Measurements from ENCODE around the gene TASOR2. TPM values are rescaled to one million over a fixed set of nuclear protein-coding genes. Genes with fewer than 3 reads are reported as not detected.

Gene TASOR2
- polyA plus RNA-seq, 1 experiment: 54.1 TPM

DNA sequence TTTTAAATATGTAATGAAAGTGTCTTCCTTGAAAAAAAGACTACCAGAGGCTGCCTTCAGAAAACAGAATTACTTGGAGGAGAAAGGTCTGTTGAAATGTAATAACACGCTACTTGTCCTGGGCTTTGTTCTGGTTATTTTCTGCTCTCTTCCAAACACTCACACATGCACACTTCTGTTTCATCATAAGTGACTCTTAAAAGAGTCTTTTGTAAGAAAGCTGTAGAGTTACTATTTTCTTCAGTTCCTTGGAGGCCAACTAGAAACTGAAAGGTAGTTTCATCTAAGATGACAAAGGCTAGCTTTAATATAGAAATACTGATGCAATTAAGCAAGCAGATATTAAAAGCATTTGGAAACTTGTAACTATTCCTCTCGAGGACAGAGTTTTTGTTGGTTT is 39.1 kb downstream of the TASOR2 start:
- H3K4me3 ChIP-seq (ENCODE audit: low read depth, low read length): no peak overlapping the region
- ChIA-PET POLR2A (no interaction called here), CTCF (no interaction called here)
- H3K27ac ChIP-seq (ENCODE audit: low read depth, low read length): no peak overlapping the region
- no peaks in the 10 kb centered on the region for H3K27me3 ChIP-seq (ENCODE audit: control insufficient read depth, insufficient read depth, low read length)
- no peaks in the 10 kb centered on the region for H3K9me3 ChIP-seq (ENCODE audit: control insufficient read depth, insufficient read depth, low read length)
- DNase-seq (ENCODE audit: low read depth, low spot score): no peak
- TF ChIP-seq, protein P1, sequence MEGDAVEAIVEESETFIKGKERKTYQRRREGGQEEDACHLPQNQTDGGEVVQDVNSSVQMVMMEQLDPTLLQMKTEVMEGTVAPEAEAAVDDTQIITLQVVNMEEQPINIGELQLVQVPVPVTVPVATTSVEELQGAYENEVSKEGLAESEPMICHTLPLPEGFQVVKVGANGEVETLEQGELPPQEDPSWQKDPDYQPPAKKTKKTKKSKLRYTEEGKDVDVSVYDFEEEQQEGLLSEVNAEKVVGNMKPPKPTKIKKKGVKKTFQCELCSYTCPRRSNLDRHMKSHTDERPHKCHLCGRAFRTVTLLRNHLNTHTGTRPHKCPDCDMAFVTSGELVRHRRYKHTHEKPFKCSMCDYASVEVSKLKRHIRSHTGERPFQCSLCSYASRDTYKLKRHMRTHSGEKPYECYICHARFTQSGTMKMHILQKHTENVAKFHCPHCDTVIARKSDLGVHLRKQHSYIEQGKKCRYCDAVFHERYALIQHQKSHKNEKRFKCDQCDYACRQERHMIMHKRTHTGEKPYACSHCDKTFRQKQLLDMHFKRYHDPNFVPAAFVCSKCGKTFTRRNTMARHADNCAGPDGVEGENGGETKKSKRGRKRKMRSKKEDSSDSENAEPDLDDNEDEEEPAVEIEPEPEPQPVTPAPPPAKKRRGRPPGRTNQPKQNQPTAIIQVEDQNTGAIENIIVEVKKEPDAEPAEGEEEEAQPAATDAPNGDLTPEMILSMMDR (IDR thresholded peaks at IDR 0.05; ENCODE audit: low read depth, low read length): no peak

DNA sequence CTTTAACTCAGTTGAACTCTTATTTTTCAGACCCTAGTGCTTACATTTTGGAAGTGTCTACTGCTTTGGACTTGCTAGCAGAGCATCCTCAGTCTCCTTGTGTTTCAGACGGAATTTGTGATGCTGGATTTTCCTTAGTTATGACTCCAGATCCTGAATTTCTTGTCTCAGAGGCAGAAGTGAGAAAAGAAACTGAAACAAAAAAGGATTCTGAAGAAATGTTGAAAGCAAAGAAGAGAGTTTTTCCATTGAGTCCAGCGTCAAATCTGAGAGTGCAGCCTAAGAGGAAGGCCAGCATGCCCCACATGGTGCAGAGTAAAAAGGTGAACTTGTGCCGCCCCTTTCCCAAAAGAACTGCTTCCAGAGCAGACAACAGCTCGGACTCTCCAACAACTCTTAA is 46.1 kb downstream of the TASOR2 start:
- TF ChIP-seq, protein P1 (IDR thresholded peaks at IDR 0.05; ENCODE audit: low read depth, low read length): no peak
- Histone ChIP-seq H3K4me3 (ENCODE audit: low read depth, low read length) (no peak overlapping the region), H3K27ac (ENCODE audit: low read depth, low read length) (no peak overlapping the region), H3K27me3 (ENCODE audit: control insufficient read depth, insufficient read depth, low read length) (no peaks in the 10 kb centered on the region), H3K9me3 (ENCODE audit: control insufficient read depth, insufficient read depth, low read length) (no peaks in the 10 kb centered on the region)
- no peak for DNase-seq (ENCODE audit: low read depth, low spot score)
- POLR2A ChIA-PET: no interaction called here
- CTCF ChIA-PET: no interaction called here

GRCh38 chr10:5731559-5731958 is 46.9 kb downstream of the TASOR2 start:
- no peak for DNase-seq (ENCODE audit: low read depth, low spot score)
- TF ChIP-seq, protein P1 (IDR thresholded peaks at IDR 0.05; ENCODE audit: low read depth, low read length): no peak
- no peaks in the 10 kb centered on the region for H3K27me3 ChIP-seq (ENCODE audit: control insufficient read depth, insufficient read depth, low read length)
- no peaks in the 10 kb centered on the region for H3K9me3 ChIP-seq (ENCODE audit: control insufficient read depth, insufficient read depth, low read length)
- no peak overlapping the region for H3K4me3 ChIP-seq (ENCODE audit: low read depth, low read length)
- POLR2A ChIA-PET: no interaction called here
- H3K27ac ChIP-seq (ENCODE audit: low read depth, low read length): no peak overlapping the region
- CTCF ChIA-PET: no interaction called here

- Histone ChIP-seq H3K27me3 (ENCODE audit: control insufficient read depth, insufficient read depth, low read length) (no peaks in the 10 kb centered on the region), H3K4me3 (ENCODE audit: low read depth, low read length) (no peak overlapping the region), H3K27ac (ENCODE audit: low read depth, low read length) (no peak overlapping the region), H3K9me3 (ENCODE audit: control insufficient read depth, insufficient read depth, low read length) (no peaks in the 10 kb centered on the region)
- DNase-seq (ENCODE audit: low read depth, low spot score): no peak
- CTCF ChIA-PET: no interaction called here
- TF ChIP-seq, protein P1 (IDR thresholded peaks at IDR 0.05; ENCODE audit: low read depth, low read length): no peak
- POLR2A ChIA-PET: no interaction called here
Observed at GRCh38 chr10:5732141-5732540, 47.5 kb downstream of the TASOR2 start.

Other genes with a start within 250 kb of the TASOR2 start
- gene CALML5, start 185.3 kb upstream of the TASOR2 start, polyA plus RNA-seq (2011; rRNA removed): not detected in 2 replicates
- gene CALML3, start 159.9 kb upstream of the TASOR2 start, polyA plus RNA-seq (2011; rRNA removed): not detected in 2 replicates
- 4.0 and 4.3 TPM in 2 replicates for gene ASB13, start 18.2 kb upstream of the TASOR2 start, polyA plus RNA-seq (2011; rRNA removed)
- 263 and 326 TPM in 2 replicates for gene GDI2, start 128.6 kb downstream of the TASOR2 start, polyA plus RNA-seq (2011; rRNA removed)
- 5.9 and 6.7 TPM in 2 replicates for gene ANKRD16, start 205.1 kb downstream of the TASOR2 start, polyA plus RNA-seq (2011; rRNA removed)
- gene FBH1, start 205.4 kb downstream of the TASOR2 start, polyA plus RNA-seq (2011; rRNA removed): 65.2 and 77.5 TPM in 2 replicates

Measured in AG04450 (cell line).